ENCODE results near the gene TIGAR. TPM values are rescaled to one million over a fixed set of nuclear protein-coding genes. Genes with fewer than 3 reads are reported as not detected.

Gene TIGAR
- total RNA-seq = 14.9 and 22.9 TPM in 2 replicates

GRCh38 chr12:4320853-4321701, at the start of gene TIGAR:
TIGAR (plus strand) TSS chr12:4321213; CDS start chr12:4321272, 59 bp downstream.

DNA sequence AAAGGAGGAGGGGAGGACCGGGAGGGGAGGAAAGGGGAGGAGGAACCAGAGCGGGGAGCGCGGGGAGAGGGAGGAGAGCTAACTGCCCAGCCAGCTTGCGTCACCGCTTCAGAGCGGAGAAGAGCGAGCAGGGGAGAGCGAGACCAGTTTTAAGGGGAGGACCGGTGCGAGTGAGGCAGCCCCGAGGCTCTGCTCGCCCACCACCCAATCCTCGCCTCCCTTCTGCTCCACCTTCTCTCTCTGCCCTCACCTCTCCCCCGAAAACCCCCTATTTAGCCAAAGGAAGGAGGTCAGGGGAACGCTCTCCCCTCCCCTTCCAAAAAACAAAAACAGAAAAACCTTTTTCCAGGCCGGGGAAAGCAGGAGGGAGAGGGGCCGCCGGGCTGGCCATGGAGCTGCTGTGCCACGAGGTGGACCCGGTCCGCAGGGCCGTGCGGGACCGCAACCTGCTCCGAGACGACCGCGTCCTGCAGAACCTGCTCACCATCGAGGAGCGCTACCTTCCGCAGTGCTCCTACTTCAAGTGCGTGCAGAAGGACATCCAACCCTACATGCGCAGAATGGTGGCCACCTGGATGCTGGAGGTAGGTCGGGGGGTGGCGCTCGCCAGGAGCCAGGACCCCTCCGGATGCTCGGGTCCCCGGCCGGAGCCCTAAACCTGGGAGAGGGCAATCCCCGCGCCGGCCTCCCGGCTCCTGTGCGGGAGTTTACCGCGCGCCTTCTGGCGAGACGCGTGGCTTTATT, 47.2 kb upstream of the TIGAR start, which contains the start of gene CCND2:
CCND2 (plus strand) TSS at position 111 of the 744 bp plus-strand sequence; CDS start at position 390, 279 bp downstream.

DNA sequence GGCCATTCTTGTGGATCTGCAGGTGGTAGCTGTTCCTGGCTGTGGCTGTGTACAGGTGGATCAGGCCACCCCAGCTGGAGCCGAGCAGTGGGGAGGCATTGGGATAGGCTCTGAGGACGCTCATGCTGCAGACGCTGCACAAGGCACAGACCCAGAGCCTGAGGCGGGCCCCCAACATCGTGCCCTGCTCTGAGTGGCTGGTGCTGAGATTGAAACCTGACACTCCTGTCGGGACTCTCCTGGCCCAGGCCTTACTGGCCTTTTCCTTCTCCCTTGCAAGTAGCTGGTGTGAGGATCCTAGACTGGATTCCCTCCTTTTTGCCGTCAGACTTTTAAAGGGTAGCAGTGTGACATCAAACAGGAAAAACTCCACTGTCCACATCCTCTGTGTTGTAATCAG, 58.4 kb downstream of the TIGAR start, which contains the start of gene FGF23:
FGF23 (minus strand) TSS at position 308 of the 400 bp plus-strand sequence; CDS start at position 178, 130 bp downstream.

Other genes starting within 250 kb of the TIGAR start
- gene CCND2, start 47.5 kb upstream of the TIGAR start, total RNA-seq = 186 and 208 TPM in 2 replicates
- gene FGF23, start 58.5 kb downstream of the TIGAR start, total RNA-seq = not detected in 2 replicates
- not detected in 2 replicates for gene FGF6, start 124.6 kb downstream of the TIGAR start, total RNA-seq
- 10.5 and 30.1 TPM in 2 replicates for gene RAD51AP1, start 217.7 kb downstream of the TIGAR start, total RNA-seq
- 82.9 and 90.1 TPM in 2 replicates for gene DYRK4, start 241.0 kb downstream of the TIGAR start, total RNA-seq